Activated T-cell treated with anti-CD3 and anti-CD28 coated beads, Interleukin-2, amount 50 U/mL, for 24 hours (primary cell): ENCODE results near the gene MKNK1.

Experiments
- DNase-seq: peaks from one replicate; pipeline ENCODE4 v3.0.0-alpha.2; 2020
- H3K27ac Mint-ChIP-seq: 2 replicates; pipeline ENCODE4 v1.8.0; 2020; ENCODE audit warnings: mild to moderate bottlenecking, mixed read lengths
- H3K27me3 Mint-ChIP-seq: 2 replicates; pipeline ENCODE4 v1.8.0; 2020; ENCODE audit warnings: mixed read lengths
- H3K36me3 Mint-ChIP-seq: 2 replicates; pipeline ENCODE4 v1.8.0; 2020; ENCODE audit warnings: low read depth, mixed read lengths
- H3K4me1 Mint-ChIP-seq: 2 replicates; pipeline ENCODE4 v1.8.0; 2020; ENCODE audit warnings: low read depth, mixed read lengths
- H3K4me3 Mint-ChIP-seq: 2 replicates; pipeline ENCODE4 v1.8.0; 2020; ENCODE audit warnings: mild to moderate bottlenecking, moderate library complexity, mixed read lengths
- H3K9me3 Mint-ChIP-seq: 2 replicates; pipeline ENCODE4 v1.8.0; 2020; ENCODE audit warnings: mixed read lengths

Gene MKNK1

DNA sequence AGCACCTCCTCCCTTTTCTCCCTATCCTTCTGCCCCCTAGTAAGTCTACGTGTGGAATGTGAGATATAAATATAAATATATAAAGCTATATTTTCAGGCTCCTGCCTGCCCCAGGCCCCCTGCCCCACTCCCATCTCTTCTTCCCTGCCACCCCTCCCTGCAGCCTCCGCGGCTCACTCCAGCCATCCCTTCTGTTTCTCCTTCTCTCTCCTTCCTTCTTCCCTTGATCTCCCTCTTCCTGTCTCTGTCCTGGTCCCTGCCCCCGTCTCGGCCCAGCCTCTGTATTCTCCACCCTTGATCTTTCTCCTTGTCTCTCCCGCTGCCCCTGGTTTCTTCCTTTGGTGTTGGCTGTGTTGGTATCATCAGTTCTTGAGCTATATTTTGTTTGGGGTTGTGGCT is 91.3 kb downstream of the MKNK1 start:
- no peak overlapping the region for H3K27ac Mint-ChIP-seq
- no peak for DNase-seq

DNA sequence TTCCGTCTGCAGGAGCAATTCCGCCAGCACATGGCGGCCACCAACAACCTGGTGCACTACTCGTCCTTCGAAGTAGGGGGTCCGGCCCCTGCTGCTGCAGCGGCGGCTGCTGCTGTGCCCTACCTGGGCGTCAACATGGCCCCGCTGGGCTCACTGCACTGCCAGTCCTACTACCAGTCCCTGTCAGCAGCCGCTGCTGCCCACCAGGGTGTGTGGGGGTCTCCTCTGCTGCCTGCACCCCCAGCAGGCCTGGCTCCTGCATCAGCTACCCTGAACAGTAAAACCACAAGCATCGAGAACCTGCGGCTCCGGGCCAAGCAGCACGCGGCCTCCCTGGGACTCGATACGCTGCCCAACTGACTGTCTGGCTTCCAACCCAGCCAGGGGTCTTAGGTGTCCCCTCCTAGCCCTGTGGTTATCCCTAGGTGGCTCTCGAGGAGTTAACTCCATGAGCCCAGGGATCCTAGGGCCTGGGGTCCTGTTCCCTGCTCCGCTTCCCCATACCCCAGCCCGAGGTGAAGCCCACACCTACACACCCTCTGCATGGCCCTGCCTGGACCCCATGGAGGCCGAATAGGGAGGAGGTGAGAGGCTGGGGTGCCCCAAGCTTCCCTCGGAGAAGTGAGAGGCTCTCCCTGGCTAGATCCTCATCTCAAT is 91.8 kb downstream of the MKNK1 start:
- Mint-ChIP-seq H3K27ac (no peak overlapping the region), H3K4me1 (no peaks in the 10 kb centered on the region), H3K36me3 (no peaks in the 10 kb centered on the region), H3K4me3 (no peak overlapping the region), H3K27me3 (peaks cover 46% of the 10 kb centered on the region), H3K9me3 (no peaks in the 10 kb centered on the region)
- DNase-seq: no peak

More for the DNA sequence above, 91.3 kb downstream of the MKNK1 start:
- Mint-ChIP-seq H3K36me3 (no peaks in the 10 kb centered on the region), H3K4me3 (no peak overlapping the region), H3K9me3 (no peaks in the 10 kb centered on the region), H3K27me3 (peaks cover 45% of the 10 kb centered on the region), H3K4me1 (no peaks in the 10 kb centered on the region)

DNA sequence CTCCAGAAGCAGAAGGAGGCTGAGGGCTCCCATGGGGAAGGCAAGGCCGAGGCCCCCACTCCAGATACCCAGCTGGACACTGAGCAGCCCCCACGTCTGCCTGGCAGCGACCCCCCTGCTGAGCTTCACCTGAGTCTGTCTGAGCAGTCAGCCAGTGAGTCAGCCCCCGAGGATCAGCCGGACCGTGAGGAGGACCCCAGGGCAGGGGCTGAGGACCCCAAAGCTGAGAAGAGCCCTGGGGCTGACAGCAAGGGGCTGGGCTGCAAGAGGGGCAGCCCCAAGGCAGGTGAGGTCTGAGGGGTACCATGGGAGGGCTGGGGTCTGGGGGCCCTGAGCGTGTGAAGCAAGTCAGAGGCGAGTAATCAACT is 93.1 kb downstream of the MKNK1 start:
- DNase-seq: no peak
- Mint-ChIP-seq H3K36me3 (no peaks in the 10 kb centered on the region), H3K4me1 (no peaks in the 10 kb centered on the region), H3K27me3 (peaks cover 33% of the 10 kb centered on the region), H3K9me3 (no peaks in the 10 kb centered on the region), H3K27ac (no peak overlapping the region), H3K4me3 (no peak overlapping the region)

DNA sequence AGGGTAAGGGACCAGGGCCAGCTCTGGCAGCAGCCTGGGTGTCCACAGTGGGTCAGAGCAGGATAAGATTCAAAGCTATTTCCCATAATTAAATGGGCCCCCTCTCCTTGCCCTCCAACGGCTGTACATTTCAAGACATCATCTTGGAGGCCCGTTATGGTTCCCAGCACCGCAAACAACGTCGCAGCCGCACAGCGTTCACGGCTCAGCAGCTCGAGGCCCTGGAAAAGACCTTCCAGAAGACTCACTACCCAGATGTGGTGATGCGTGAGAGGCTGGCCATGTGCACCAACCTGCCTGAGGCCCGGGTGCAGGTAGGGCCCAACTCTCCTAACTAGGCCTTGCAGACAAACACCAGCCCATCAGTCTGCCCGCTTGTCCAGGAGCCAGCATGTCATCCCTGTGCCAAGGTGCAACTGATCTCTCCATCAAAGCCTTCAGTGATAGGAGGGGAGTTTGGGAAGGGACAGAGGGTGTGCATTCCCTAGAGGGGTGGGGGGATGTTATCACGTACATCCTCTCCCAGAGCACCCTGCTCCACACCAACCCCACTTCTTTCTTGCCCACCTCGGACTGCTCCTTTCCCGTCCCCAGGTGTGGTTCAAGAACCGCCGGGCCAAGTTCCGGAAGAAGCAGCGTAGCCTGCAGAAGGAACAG is 93.6 kb downstream of the MKNK1 start:
- H3K27me3 Mint-ChIP-seq: peaks cover 30% of the 10 kb centered on the region
- no peaks in the 10 kb centered on the region for H3K4me1 Mint-ChIP-seq
- no peaks in the 10 kb centered on the region for H3K36me3 Mint-ChIP-seq
- H3K4me3 Mint-ChIP-seq: no peak overlapping the region
- no peaks in the 10 kb centered on the region for H3K9me3 Mint-ChIP-seq
- no peak for DNase-seq
- no peak overlapping the region for H3K27ac Mint-ChIP-seq

DNA sequence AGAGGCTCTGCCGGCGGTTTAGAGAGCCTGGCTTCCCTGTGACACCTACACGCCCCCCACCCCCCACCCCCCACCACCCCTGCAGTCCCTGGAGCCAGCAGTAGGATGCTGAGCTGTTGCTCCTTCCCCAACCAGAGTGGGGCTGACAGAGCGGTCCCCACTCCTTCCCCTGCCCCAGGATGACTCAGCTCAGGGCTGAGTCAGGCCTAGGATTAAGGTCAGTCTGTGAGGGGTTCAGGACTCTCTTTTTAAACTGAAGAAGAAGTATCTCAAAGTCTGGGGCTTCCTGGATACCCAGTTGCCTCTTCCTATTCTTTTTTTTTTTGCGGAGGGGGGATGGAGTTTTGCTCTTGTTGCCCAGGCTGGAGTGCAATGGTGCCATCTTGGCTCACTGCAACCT is 95.3 kb downstream of the MKNK1 start:
- no peak for DNase-seq
- Mint-ChIP-seq H3K4me1 (no peaks in the 10 kb centered on the region), H3K27me3 (peaks cover 26% of the 10 kb centered on the region), H3K9me3 (no peaks in the 10 kb centered on the region), H3K4me3 (no peak overlapping the region), H3K27ac (no peak overlapping the region), H3K36me3 (no peaks in the 10 kb centered on the region)
